CD1c-positive myeloid dendritic cell (primary cell): ENCODE measurements around the gene LRRC3B.

Source experiments
- DNase-seq: peaks from one replicate; pipeline ENCODE4 v3.0.0-alpha.2; 2016; ENCODE audit errors: extremely low spot score

The LRRC3B gene

GRCh38 chr3:26630669-26631389 is 8.3 kb downstream of the LRRC3B start:
- DNase-seq = no peak

GRCh38 chr3:26631390-26631738 is 8.8 kb downstream of the LRRC3B start:
- no peak for DNase-seq

- no peak for DNase-seq
Measured at GRCh38 chr3:26634601-26635000, 12.0 kb downstream of the LRRC3B start.

- DNase-seq = no peak
Measured at GRCh38 chr3:26636096-26636727, 13.6 kb downstream of the LRRC3B start.

- DNase-seq = no peak
Measured at GRCh38 chr3:26637698-26638097, 15.1 kb downstream of the LRRC3B start.

GRCh38 chr3:26638113-26638512 is 15.5 kb downstream of the LRRC3B start:
- DNase-seq = no peak

GRCh38 chr3:26639339-26639738 is 16.8 kb downstream of the LRRC3B start:
- DNase-seq = no peak

- DNase-seq = no peak
Measured at GRCh38 chr3:26647078-26647477, 24.5 kb downstream of the LRRC3B start.

- no peak for DNase-seq
Measured at GRCh38 chr3:26648461-26648860, 25.9 kb downstream of the LRRC3B start.

- no peak for DNase-seq
Measured at GRCh38 chr3:26652164-26652563, 29.6 kb downstream of the LRRC3B start.

GRCh38 chr3:26653811-26654425 is 31.3 kb downstream of the LRRC3B start:
- no peak for DNase-seq

- no peak for DNase-seq
Measured at GRCh38 chr3:26655231-26655630, 32.7 kb downstream of the LRRC3B start.

- no peak for DNase-seq
Measured at GRCh38 chr3:26657348-26657976, 34.9 kb downstream of the LRRC3B start.

- DNase-seq = no peak
Measured at GRCh38 chr3:26668171-26668570, 45.6 kb downstream of the LRRC3B start.

GRCh38 chr3:26668696-26669095 is 46.1 kb downstream of the LRRC3B start:
- DNase-seq = no peak

GRCh38 chr3:26675336-26675735 is 52.8 kb downstream of the LRRC3B start:
- no peak for DNase-seq

- no peak for DNase-seq
Measured at GRCh38 chr3:26681632-26682031, 59.1 kb downstream of the LRRC3B start.

- no peak for DNase-seq
Measured at GRCh38 chr3:26682406-26682805, 59.8 kb downstream of the LRRC3B start.

- no peak for DNase-seq
Measured at GRCh38 chr3:26683902-26684301, 61.3 kb downstream of the LRRC3B start.

- no peak for DNase-seq
Measured at GRCh38 chr3:26687466-26687865, 64.9 kb downstream of the LRRC3B start.

- no peak for DNase-seq
Measured at GRCh38 chr3:26699553-26699952, 77.0 kb downstream of the LRRC3B start.

- no peak for DNase-seq
Measured at GRCh38 chr3:26703519-26703918, 80.9 kb downstream of the LRRC3B start.

- DNase-seq = no peak
Measured at GRCh38 chr3:26704736-26705135, 82.2 kb downstream of the LRRC3B start.
